Stimulated activated CD4-positive, alpha-beta T cell treated with anti-CD3 and anti-CD28 coated beads, Interleukin-2, amount 100 ng/mL, for 4 hours (primary cell): ENCODE data around the gene ALDH3A1.

ENCODE experiments used
- DNase-seq: peaks from one replicate; pipeline ENCODE4 v3.0.0-alpha.2; 2020; ENCODE audit warnings: low read depth

The ALDH3A1 gene

GRCh38 chr17:19703106-19703827 is 44.8 kb downstream of the ALDH3A1 start:
- no peak for DNase-seq

- DNase-seq = no peak
Measured at GRCh38 chr17:19702217-19702641, 45.9 kb downstream of the ALDH3A1 start.
